Measurements from ENCODE around the gene MARS1.
"Not testable (repeated sequence)": the region's sequence is repeated elsewhere in the genome, so short reads cannot be mapped to it uniquely, and the experiment has no call there.

Gene MARS1

DNA sequence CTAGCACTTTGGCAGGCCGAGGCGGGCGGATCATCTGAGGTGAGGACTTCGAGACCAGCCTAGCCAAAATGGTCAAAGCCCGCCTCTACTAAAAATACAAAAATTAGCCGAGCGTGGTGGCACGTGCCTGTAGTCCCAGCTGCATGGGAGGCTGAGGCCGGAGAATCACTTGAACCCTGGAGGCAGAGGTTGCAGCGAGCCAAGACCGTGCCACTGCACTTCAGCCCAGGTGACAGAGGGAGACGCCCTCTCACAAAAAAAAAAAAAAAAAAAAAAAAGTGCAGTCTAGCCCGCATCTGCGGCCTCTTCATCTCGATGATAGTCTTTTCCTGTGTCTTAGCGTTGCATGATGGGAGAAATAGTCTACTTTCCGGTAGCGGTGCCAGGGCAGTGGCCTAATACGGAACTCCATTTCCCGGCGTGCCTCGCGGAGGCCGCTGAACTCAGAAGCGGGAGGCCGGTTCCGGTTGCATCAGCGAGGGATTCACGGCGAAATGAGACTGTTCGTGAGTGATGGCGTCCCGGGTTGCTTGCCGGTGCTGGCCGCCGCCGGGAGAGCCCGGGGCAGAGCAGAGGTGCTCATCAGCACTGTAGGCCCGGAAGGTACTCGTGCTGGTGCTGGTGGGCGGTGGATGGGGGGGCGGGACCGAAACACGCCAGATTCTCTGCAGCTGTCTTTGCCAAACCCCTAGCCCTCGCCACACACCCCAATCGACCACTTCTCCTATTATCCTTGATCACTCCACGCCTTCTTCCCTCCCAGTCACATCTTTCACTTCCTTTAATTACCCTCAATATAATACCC is at the start of gene MARS1:
MARS1 (plus strand) TSS at position 472 of the 805 bp plus-strand sequence; CDS start at position 495, 23 bp downstream.
- DNase-seq (ENCODE audit: low spot score in 2 of 2) (peak; percentile 72 to 86), ATAC-seq (ENCODE audit: low read depth) (peak; percentile 97)
- Mint-ChIP-seq H3K27ac (peak within 1 kb of the TSS; percentile 88), H3K4me1 (peaks cover 26% of the 10 kb centered on the region), H3K4me3 (peak within 1 kb of the TSS; percentile 91), H3K36me3 (peaks cover 15% of the 10 kb centered on the region), H3K9me3 (no peaks in the 10 kb centered on the region), H3K27me3 (no peaks in the 10 kb centered on the region)

DNA sequence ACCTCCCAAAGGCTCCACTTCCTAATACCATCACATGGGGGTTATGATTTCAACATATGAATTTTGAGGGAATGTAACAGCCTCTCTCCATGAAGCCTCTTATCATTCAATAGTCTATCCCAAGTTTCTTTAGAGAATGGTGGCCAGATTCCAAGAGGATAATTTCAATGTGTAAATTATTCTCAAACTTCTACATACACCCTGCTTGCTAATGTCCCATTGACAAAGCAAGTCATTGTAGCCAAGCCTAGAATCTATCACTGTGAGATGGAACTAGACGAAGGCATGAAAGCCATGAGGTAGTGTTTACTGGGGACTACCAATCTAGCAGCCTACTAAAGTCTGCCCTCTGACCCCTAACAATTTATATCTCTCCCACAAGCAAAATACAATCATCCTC is 49.5 kb upstream of the MARS1 start:
- DNase-seq (ENCODE audit: low spot score in 2 of 2) = no peak
- peaks cover 2% of the 10 kb centered on the region for H3K36me3 Mint-ChIP-seq
- H3K4me1 Mint-ChIP-seq = no peaks in the 10 kb centered on the region
- no peak overlapping the region for H3K4me3 Mint-ChIP-seq
- peaks cover 7% of the 10 kb centered on the region for H3K9me3 Mint-ChIP-seq
- no peak for ATAC-seq (ENCODE audit: low read depth)
- peaks cover 8% of the 10 kb centered on the region for H3K27me3 Mint-ChIP-seq
- no peak overlapping the region for H3K27ac Mint-ChIP-seq

DNA sequence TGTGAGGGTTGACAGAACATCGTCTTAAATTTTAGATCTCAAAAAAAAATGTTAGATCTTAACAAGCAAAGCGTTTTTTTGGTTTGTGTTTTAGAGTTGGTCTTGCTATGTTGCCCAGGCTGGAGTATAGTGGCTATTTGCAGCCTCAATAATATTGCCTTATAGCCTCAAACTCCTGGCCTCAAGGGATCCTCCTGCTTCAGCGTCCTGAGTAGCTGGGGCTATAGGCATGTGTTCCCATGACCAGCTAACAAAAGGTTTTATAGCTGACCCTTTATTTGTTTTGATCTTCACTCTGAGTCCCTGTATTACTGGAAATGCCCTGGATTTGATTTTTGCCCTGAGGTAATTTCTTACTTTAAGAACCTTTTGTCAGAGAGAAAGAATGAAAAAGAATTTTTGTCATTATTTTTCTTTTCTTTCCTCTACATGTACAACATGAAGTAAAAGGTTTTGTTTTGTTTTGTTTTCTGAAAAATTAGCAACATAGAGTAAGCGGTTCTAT is 48.1 kb upstream of the MARS1 start:
- peaks cover 8% of the 10 kb centered on the region for H3K27me3 Mint-ChIP-seq
- H3K36me3 Mint-ChIP-seq = peaks cover 2% of the 10 kb centered on the region
- DNase-seq (ENCODE audit: low spot score in 2 of 2) (no peak), ATAC-seq (ENCODE audit: low read depth) (no peak)
- H3K27ac Mint-ChIP-seq = no peak overlapping the region
- H3K4me3 Mint-ChIP-seq = no peak overlapping the region
- peaks cover 7% of the 10 kb centered on the region for H3K9me3 Mint-ChIP-seq
- H3K4me1 Mint-ChIP-seq = no peaks in the 10 kb centered on the region

DNA sequence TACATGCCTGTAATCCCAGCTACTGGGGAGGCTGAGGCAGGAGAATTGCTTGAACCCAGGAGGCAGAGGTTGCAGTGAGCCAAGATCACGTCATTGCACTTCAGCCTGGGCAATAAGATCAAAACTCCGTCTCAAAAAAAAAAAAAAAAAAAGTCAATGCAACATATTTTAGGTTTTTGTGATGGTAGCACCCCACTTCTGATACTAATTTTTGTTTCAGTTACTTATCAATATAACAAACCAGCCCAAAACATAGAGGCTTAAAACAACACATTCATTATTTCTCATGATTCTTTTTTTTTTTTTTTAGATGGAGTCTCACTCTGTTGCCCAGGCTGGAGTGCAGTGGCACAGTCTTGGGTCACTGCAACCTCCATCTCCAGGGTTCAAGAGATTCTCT is 46.5 kb upstream of the MARS1 start:
- not testable (repeated sequence) for H3K36me3 Mint-ChIP-seq; H3K4me3 Mint-ChIP-seq; H3K27ac Mint-ChIP-seq; H3K4me1 Mint-ChIP-seq; H3K9me3 Mint-ChIP-seq; DNase-seq (ENCODE audit: low spot score in 2 of 2); H3K27me3 Mint-ChIP-seq; ATAC-seq (ENCODE audit: low read depth)

DNA sequence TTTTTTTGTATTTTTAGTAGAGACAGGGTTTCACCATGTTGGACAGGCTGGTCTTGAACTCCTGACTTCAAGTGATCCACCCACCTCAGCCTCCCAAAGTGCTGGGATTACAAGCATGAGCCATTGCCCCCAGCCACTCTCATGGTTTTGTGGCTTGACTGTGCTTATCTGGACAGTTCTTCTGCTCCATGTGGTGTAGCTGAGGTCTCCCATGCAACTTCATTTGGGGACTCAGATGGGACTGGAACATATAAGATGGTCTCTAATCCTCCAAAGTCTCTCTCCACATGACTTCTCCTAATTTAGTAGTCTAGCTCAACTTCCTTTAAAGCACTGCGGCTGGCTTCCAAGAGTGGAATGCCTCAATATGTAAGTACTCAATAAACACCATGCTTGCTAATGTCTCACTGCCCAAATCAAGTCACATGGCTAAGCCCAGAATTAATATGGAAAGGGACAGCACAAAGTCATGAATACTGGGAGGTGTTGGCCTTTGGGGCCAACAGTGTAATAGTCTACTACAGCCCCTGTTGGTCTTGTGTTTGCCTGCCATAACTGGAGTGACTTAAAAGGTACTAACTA is 45.9 kb upstream of the MARS1 start:
- Mint-ChIP-seq H3K27ac (no peak overlapping the region), H3K36me3 (peaks cover 2% of the 10 kb centered on the region), H3K4me1 (no peaks in the 10 kb centered on the region), H3K27me3 (peaks cover 8% of the 10 kb centered on the region), H3K9me3 (peaks cover 7% of the 10 kb centered on the region), H3K4me3 (no peak overlapping the region)
- DNase-seq (ENCODE audit: low spot score in 2 of 2) (no peak), ATAC-seq (ENCODE audit: low read depth) (no peak)

DNA sequence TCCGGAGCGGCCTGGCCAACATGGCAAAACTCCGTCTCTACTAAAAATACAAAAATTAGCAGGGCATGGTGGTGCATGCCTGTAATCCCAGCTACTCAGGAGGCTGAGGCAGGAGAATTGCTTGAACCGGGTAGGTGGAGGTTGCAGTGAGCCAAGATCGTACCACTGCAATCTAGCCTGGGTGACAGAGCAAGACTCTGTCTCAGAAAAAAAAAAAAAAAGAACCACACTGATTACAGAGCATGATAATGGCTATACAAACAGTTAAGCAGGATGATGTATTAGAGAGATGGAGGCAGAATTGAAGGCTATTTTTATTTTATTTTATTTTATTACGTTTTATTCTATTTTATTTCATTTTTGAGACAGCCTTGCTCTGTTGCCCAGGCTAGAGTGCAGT is 43.5 kb upstream of the MARS1 start:
- not testable (repeated sequence) for DNase-seq (ENCODE audit: low spot score in 2 of 2); H3K36me3 Mint-ChIP-seq; H3K27me3 Mint-ChIP-seq; H3K9me3 Mint-ChIP-seq; H3K4me1 Mint-ChIP-seq; H3K27ac Mint-ChIP-seq; H3K4me3 Mint-ChIP-seq; ATAC-seq (ENCODE audit: low read depth)

DNA sequence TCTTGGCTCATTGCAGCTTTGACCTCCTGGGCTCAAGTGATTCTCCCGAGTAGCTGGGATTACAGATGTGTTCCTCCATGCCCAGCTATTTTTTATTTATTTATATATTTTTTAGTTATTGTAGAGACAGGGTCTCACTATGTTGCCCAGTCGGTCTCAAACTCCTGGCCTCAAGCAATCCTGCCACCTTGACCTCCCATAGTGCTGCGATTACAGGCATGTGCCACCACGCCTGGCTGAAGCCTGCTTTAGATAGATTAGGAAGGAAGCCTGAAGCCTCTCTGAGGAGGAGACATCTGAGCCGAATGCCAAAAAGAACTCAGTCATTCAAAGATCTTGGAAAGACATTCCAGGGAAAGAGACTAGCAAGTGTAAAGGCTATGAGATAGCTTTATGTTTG is 43.1 kb upstream of the MARS1 start:
- Mint-ChIP-seq H3K27me3 (peaks cover 8% of the 10 kb centered on the region), H3K4me3 (no peak overlapping the region), H3K36me3 (peaks cover 2% of the 10 kb centered on the region), H3K27ac (no peak overlapping the region), H3K9me3 (peaks cover 7% of the 10 kb centered on the region), H3K4me1 (no peaks in the 10 kb centered on the region)
- DNase-seq (ENCODE audit: low spot score in 2 of 2) = no peak
- ATAC-seq (ENCODE audit: low read depth) = no peak

DNA sequence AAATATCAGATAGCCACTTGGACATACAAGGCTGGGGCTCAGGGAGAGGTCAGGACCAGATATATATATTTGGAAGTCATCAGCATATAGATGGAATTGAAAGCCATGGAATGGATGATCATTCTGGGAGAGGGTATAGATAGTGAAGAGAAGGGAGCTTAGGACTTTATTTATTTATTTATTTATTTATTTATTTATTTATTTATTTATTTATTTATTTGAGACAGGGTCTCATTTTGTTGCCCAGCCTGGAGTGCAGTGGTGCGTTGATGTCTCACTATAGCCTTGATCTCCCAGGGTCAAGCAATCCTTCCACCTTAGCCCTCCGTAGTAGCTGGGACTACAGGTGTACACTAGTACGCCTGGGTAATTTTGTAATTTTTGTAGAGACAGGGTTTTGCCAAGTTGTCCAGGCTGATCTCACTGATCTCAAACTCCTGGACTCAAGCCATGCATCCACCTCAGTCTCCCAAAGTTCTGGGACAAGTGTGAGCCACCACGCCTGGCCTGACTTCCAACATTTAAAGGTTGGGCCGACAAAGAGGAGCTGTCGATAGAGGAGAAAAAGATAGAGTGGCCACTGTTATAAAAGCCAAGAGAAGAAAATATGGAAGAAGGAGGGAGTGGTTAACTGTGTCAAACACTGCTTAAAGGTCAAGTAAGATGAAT is 41.4 kb upstream of the MARS1 start:
- Mint-ChIP-seq H3K27me3 (peaks cover 4% of the 10 kb centered on the region), H3K9me3 (peaks cover 5% of the 10 kb centered on the region), H3K36me3 (peaks cover 2% of the 10 kb centered on the region), H3K27ac (no peak overlapping the region), H3K4me3 (no peak overlapping the region), H3K4me1 (no peaks in the 10 kb centered on the region)
- no peak for DNase-seq (ENCODE audit: low spot score in 2 of 2)
- ATAC-seq (ENCODE audit: low read depth) = no peak

DNA sequence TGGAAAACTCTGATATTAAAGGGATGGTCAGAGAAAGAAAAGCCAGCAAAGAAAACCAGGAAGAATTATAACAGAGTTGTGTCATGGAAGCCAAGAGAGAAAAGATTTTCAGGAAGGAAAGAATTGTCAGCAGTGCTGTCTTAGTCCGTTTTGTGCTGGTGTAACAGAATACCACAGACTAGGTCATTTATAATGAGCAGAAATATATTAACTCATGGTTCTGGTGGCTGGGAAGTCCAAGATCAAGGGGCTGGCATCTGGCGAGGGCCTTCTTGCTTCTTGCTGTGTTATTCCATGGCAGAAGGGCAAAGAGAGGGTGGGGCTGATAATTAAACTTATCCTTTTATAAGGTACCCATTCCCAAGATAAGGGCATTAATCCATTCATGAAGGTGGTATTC is 39.2 kb upstream of the MARS1 start:
- H3K9me3 Mint-ChIP-seq = no peaks in the 10 kb centered on the region
- peaks cover 1% of the 10 kb centered on the region for H3K27me3 Mint-ChIP-seq
- H3K27ac Mint-ChIP-seq = no peak overlapping the region
- H3K4me3 Mint-ChIP-seq = no peak overlapping the region
- no peak for DNase-seq (ENCODE audit: low spot score in 2 of 2)
- no peaks in the 10 kb centered on the region for H3K36me3 Mint-ChIP-seq
- peaks cover 2% of the 10 kb centered on the region for H3K4me1 Mint-ChIP-seq
- ATAC-seq (ENCODE audit: low read depth) = no peak

DNA sequence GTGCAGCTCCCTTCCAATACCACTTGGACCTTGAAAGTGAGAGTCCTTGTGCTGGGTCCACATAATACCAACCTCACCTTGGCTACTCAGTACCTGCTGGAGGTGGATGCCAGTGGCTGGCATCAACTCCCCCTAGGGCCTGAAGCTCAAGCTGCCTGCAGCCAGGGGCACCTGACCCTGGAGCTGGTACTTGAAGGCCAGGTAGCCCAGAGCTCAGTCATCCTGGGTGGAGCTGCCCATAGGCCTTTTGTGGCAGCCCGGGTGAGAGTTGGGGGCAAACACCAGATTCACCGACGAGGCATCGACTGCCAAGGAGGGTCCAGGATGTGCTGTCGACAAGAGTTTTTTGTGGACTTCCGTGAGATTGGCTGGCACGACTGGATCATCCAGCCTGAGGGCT is 38.5 kb upstream of the MARS1 start:
- H3K27ac Mint-ChIP-seq = no peak overlapping the region
- H3K4me3 Mint-ChIP-seq = no peak overlapping the region
- no peaks in the 10 kb centered on the region for H3K9me3 Mint-ChIP-seq
- DNase-seq (ENCODE audit: low spot score in 2 of 2) = no peak
- H3K27me3 Mint-ChIP-seq = peaks cover 1% of the 10 kb centered on the region
- ATAC-seq (ENCODE audit: low read depth) = no peak
- peaks cover 2% of the 10 kb centered on the region for H3K4me1 Mint-ChIP-seq
- no peaks in the 10 kb centered on the region for H3K36me3 Mint-ChIP-seq

DNA sequence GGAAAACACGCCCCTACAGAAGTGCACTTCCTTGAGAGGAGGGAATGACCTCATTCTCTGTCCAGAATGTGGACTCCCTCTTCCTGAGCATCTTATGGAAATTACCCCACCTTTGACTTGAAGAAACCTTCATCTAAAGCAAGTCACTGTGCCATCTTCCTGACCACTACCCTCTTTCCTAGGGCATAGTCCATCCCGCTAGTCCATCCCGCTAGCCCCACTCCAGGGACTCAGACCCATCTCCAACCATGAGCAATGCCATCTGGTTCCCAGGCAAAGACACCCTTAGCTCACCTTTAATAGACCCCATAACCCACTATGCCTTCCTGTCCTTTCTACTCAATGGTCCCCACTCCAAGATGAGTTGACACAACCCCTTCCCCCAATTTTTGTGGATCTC is 37.8 kb upstream of the MARS1 start:
- Mint-ChIP-seq H3K4me3 (no peak overlapping the region), H3K27me3 (peaks cover 1% of the 10 kb centered on the region), H3K9me3 (no peaks in the 10 kb centered on the region), H3K36me3 (no peaks in the 10 kb centered on the region), H3K27ac (no peak overlapping the region), H3K4me1 (peaks cover 2% of the 10 kb centered on the region)
- ATAC-seq (ENCODE audit: low read depth) (no peak), DNase-seq (ENCODE audit: low spot score in 2 of 2) (no peak)

DNA sequence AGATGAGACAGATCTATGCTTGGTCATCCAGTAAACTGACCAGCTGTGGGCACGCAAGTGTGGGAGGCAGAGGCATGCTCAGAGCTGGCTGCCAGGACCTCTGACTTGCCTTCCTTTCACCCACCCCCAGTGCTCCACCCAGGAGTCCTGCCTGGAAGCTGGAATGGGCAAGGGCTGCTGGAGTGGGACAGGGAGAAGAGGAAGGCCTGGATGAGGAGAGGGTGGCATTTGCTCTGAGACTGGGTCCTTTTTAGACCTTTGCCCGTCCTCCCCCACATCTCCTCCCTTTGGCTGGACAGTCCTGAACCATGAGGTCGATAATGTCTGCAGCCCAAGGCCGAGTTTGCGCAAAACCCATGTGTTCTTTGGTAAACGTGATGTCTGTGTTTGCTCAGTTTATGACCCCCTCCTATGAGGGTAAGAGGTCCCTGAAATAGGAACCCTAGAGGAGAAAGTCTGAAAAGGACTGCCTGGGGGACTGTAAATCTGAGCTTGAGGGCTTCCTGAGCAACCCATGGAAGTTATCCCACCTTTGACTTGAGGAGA is 36.6 kb upstream of the MARS1 start:
- Mint-ChIP-seq H3K9me3 (no peaks in the 10 kb centered on the region), H3K27ac (no peak overlapping the region), H3K4me1 (peaks cover 10% of the 10 kb centered on the region), H3K36me3 (no peaks in the 10 kb centered on the region), H3K27me3 (peaks cover 1% of the 10 kb centered on the region), H3K4me3 (no peak overlapping the region)
- DNase-seq (ENCODE audit: low spot score in 2 of 2) (no peak), ATAC-seq (ENCODE audit: low read depth) (no peak)

DNA sequence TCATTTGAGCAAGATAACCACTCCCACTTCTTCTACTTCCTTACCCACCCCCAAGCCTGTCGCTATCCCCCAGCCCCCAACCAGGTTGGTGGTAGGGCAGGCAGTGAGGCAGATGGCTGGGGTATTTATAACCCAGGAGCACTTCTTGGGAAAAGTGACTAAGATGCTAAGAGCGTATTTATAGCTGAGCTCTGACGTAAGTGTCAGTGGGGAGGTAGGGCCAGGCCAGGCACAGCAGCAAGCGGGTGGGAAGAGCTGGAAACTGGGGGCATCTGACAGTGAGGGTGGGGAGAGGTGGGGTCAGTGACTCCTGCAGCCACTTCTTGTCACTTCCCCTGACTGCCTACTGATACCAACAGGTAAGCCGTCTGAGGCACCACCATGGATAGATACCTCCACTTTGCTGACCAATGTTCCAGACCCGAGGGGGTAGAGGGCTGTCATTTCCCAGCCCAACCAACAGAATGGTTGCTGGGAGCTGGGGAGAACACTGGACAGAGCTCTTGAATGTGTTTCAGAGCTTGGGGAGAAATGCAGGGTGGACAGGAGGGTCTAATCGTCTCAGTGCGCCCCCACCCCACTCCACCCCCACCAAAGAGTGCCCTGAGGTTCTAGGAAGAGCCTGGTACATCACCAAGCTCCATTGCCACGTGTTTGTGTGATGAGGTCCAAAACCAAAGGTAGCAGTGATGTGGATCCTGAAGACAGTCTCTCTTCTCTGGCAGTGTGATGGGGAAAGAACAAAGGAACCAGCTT is 35.5 kb upstream of the MARS1 start:
- no peaks in the 10 kb centered on the region for H3K9me3 Mint-ChIP-seq
- H3K27me3 Mint-ChIP-seq = peaks cover 1% of the 10 kb centered on the region
- no peak overlapping the region for H3K4me3 Mint-ChIP-seq
- peaks cover 10% of the 10 kb centered on the region for H3K4me1 Mint-ChIP-seq
- no peaks in the 10 kb centered on the region for H3K36me3 Mint-ChIP-seq
- ATAC-seq (ENCODE audit: low read depth) = no peak
- no peak for DNase-seq (ENCODE audit: low spot score in 2 of 2)
- no peak overlapping the region for H3K27ac Mint-ChIP-seq
